Measurements from ENCODE around the gene ASXL1. TPM values are rescaled to one million over a fixed set of nuclear protein-coding genes. Genes with fewer than 3 reads are reported as not detected.

Gene ASXL1
- total and polyA plus RNA-seq, 10 of the 15 experiments (the other 5 are each of a cell fraction or from before 2014, with no cell fraction given) = 11.0 to 87.6 (median 56.8) TPM

- Histone ChIP-seq H3K9me3 (replicated peaks; ENCODE audit: control insufficient read depth, insufficient read depth, low read length) (no peaks in the 10 kb centered on the region), H2AFZ (ENCODE audit: control insufficient read depth, low read depth, low read length) (no peak overlapping the region), H3K4me1 (ENCODE audit: control insufficient read depth, insufficient read depth, low read length) (peaks cover 11% of the 10 kb centered on the region), H3K27ac (ENCODE audit: control insufficient read depth, insufficient read depth) (no peak overlapping the region), H4K20me1 (ENCODE audit: control insufficient read depth, insufficient read depth) (peaks cover 7% of the 10 kb centered on the region), H3K36me3 (ENCODE audit: control insufficient read depth in 2 of 2, insufficient read depth in 2 of 2, low read length in 1 of 2) (no peaks in the 10 kb centered on the region; a peak in 1 of 4 replicates), H3K4me2 (ENCODE audit: control insufficient read depth, insufficient read depth) (no peak overlapping the region), H3K9ac (ENCODE audit: control insufficient read depth, insufficient read depth, low read length) (no peak overlapping the region), H3K4me3 (no peak overlapping the region), H3K27me3 (replicated peaks in 1 of 2; ENCODE audit: control insufficient read depth in 2 of 2, insufficient read depth in 2 of 2, low read length in 1 of 2) (no peaks in the 10 kb centered on the region), H3K79me2 (ENCODE audit: control insufficient read depth, insufficient read depth, low read length) (no peaks in the 10 kb centered on the region)
- no peak for DNase-seq (ENCODE audit: low read depth, low spot score)
- 67% methylated on average over 29 of the region's 29 CpGs for WGBS (ENCODE audit: insufficient coverage, insufficient replicate concordance, low lambda C conversion rate, missing lambda C conversion rate)
- RAD21 ChIA-PET (ENCODE audit: unreplicated experiment) = no interaction called here
- no peak for FAIRE-seq
- no TSS peak for BruUV-seq (replicated peaks)
- in situ Hi-C loops (cut with MboI) (no loop called here), intact Hi-C loops (cut with micrococcal nuclease; ENCODE audit: unreplicated experiment) (no loop called here)
- CTCF ChIA-PET = no interaction called here
- SMC1A ChIA-PET (ENCODE audit: uncharacterized antibody, unreplicated experiment) = no interaction called here
- POLR2A ChIA-PET = no interaction called here
- no peak for TF ChIP-seq IKZF1 (conservative IDR thresholded peaks at IDR 0.05)
- no peak for TF ChIP-seq POLR2A (IDR thresholded peaks at IDR 0.05; ENCODE audit: low read depth, low read length)
- TF ChIP-seq ZNF24 (IDR thresholded peaks at IDR 0.05) = no peak
- no peak for TF ChIP-seq ZNF274 (IDR thresholded peaks at IDR 0.05; ENCODE audit: insufficient read depth, insufficient read length)
- no peak for TF ChIP-seq LARP7 (IDR thresholded peaks at IDR 0.05)
- no peak for TF ChIP-seq ELK1 (IDR thresholded peaks at IDR 0.05; ENCODE audit: low read depth, low read length)
- no peak for TF ChIP-seq MYB (IDR thresholded peaks at IDR 0.05; ENCODE audit: borderline replicate concordance, low read depth, low read length)
- no peak for TF ChIP-seq BACH1 (IDR thresholded peaks at IDR 0.05; ENCODE audit: borderline replicate concordance)
- no peak for ATAC-seq
Measured at GRCh38 chr20:32473231-32474008, 115.3 kb downstream of the ASXL1 start.
